MM.1S (cell line): ENCODE data around the gene ZNF441.

ENCODE experiments used
- DNase-seq: peaks from one replicate; pipeline ENCODE4 v3.0.0-alpha.2; 2015
- H2AFZ ChIP-seq: fragments of 300-600 bp; sonication (generic); 2 replicates; pipeline ENCODE4 v1.6.0; 2016; ENCODE audit warnings: antibody characterized with exemption, low read length
- H3F3A ChIP-seq: fragments of 300-600 bp; sonication (generic); 2 replicates; pipeline ENCODE4 v1.6.1; 2016; ENCODE audit warnings: mild to moderate bottlenecking, antibody characterized with exemption, low read length, moderate library complexity, mixed read lengths; ENCODE audit not compliant: insufficient read depth
- H3K27ac ChIP-seq: fragments of 300-600 bp; sonication (generic); 2 replicates; pipeline ENCODE4 v1.5.1; 2016; ENCODE audit warnings: mild to moderate bottlenecking, low read length
- H3K27me3 ChIP-seq: fragments of 300-600 bp; sonication (generic); replicated peaks from 2 replicates; pipeline ENCODE4 v1.6.0; 2016; ENCODE audit warnings: low read length; ENCODE audit not compliant: insufficient read depth
- H3K36me3 ChIP-seq: fragments of 300-600 bp; sonication (generic); replicated peaks from 2 replicates; pipeline ENCODE4 v1.6.1; 2016; ENCODE audit warnings: mild to moderate bottlenecking, low read length, mixed read lengths; ENCODE audit not compliant: insufficient read depth
- H3K4me1 ChIP-seq: fragments of 300-600 bp; sonication (generic); 2 replicates; pipeline ENCODE4 v1.6.1; 2016; ENCODE audit warnings: low read length, mixed read lengths
- H3K4me2 ChIP-seq: fragments of 300-600 bp; sonication (generic); 2 replicates; pipeline ENCODE4 v1.6.0; 2016; ENCODE audit warnings: low read depth, low read length
- H3K4me3 ChIP-seq: fragments of 300-600 bp; sonication (generic); 2 replicates; pipeline ENCODE4 v1.5.1; 2016; ENCODE audit warnings: low read length, mixed read lengths
- H3K79me2 ChIP-seq: fragments of 300-600 bp; sonication (generic); 2 replicates; pipeline ENCODE4 v1.6.1; 2016; ENCODE audit warnings: mixed run types, low read length, mixed read lengths
- H3K9ac ChIP-seq: fragments of 300-600 bp; sonication (generic); 2 replicates; pipeline ENCODE4 v1.6.1; 2016; ENCODE audit warnings: low read length, mixed read lengths
- H3K9me2 ChIP-seq: fragments of 300-600 bp; sonication (generic); replicated peaks from 2 replicates; pipeline ENCODE4 v1.6.1; 2016; ENCODE audit warnings: mild to moderate bottlenecking, low read length, mixed read lengths; ENCODE audit not compliant: insufficient read depth
- H3K9me3 ChIP-seq: fragments of 300-600 bp; sonication (generic); replicated peaks from 2 replicates; pipeline ENCODE4 v1.6.1; 2016; ENCODE audit warnings: mild to moderate bottlenecking, low read length, mixed read lengths; ENCODE audit not compliant: insufficient read depth
- H4K20me1 ChIP-seq: fragments of 300-600 bp; sonication (generic); 2 replicates; pipeline ENCODE4 v1.6.1; 2016; ENCODE audit warnings: mild to moderate bottlenecking, low read length, moderate library complexity, mixed read lengths; ENCODE audit not compliant: insufficient read depth
- CTCF ChIP-seq: fragments of 300-600 bp; sonication (generic); IDR thresholded peaks from 2 replicates; pipeline ENCODE4 v1.5.1; 2016; ENCODE audit warnings: antibody characterized with exemption, low read length, mixed read lengths
- EZH2 ChIP-seq: fragments of 300-600 bp; sonication (generic); optimal IDR thresholded peaks from 2 replicates; pipeline ENCODE3; 2017; ENCODE audit warnings: low read depth, mild to moderate bottlenecking, antibody characterized with exemption, low read length, mixed read lengths
- EZH2phosphoT487 ChIP-seq: fragments of 300-600 bp; sonication (generic); IDR thresholded peaks from 2 replicates; pipeline ENCODE4 v1.6.1; 2018; ENCODE audit warnings: antibody characterized with exemption, low read length

Gene ZNF441

GRCh38 chr19:11729586-11729985 is 37.2 kb upstream of the ZNF441 start:
- H3K36me3 ChIP-seq = 0 out of 2 replicates have a peak, but pooled peaks cover 3% of the 10 kb centered on the region
- peaks cover 3% of the 10 kb centered on the region; the same call in 1 of the 2 replicates for H3K79me2 ChIP-seq
- H3K9me2 ChIP-seq = no peaks in the 10 kb centered on the region
- H3K27ac ChIP-seq = no peak overlapping the region
- H3K4me1 ChIP-seq = no peaks in the 10 kb centered on the region
- no peak overlapping the region for H2AFZ ChIP-seq
- no peak for DNase-seq
- no peak overlapping the region for H3K4me2 ChIP-seq
- no peak overlapping the region for H3K9ac ChIP-seq
- no peak overlapping the region for H3K4me3 ChIP-seq
- H3F3A ChIP-seq = no peaks in the 10 kb centered on the region
- H3K9me3 ChIP-seq = no peaks in the 10 kb centered on the region
- H3K27me3 ChIP-seq = no peaks in the 10 kb centered on the region
- H4K20me1 ChIP-seq = no peaks in the 10 kb centered on the region
- TF ChIP-seq CTCF (no peak), EZH2phosphoT487 (no peak), EZH2 (no peak)

- Histone ChIP-seq H3K79me2 (peaks cover 23% of the 10 kb centered on the region), H2AFZ (no peak overlapping the region), H3K4me2 (no peak overlapping the region), H3K9me2 (no peaks in the 10 kb centered on the region), H3K27me3 (no peaks in the 10 kb centered on the region), H3K27ac (no peak overlapping the region), H3K9me3 (no peaks in the 10 kb centered on the region), H3K36me3 (no peaks in the 10 kb centered on the region), H3F3A (no peaks in the 10 kb centered on the region), H3K4me1 (peaks cover 6% of the 10 kb centered on the region; the same call in 1 of the 2 replicates), H4K20me1 (no peaks in the 10 kb centered on the region), H3K9ac (no peak overlapping the region), H3K4me3 (no peak overlapping the region)
- no peak for TF ChIP-seq EZH2phosphoT487
- no peak for TF ChIP-seq CTCF
- TF ChIP-seq EZH2 = no peak
- DNase-seq = no peak
Observed at GRCh38 chr19:11735375-11735774, 31.4 kb upstream of the ZNF441 start.

- Histone ChIP-seq H3K9ac (no peak overlapping the region), H3K4me1 (peaks cover 6% of the 10 kb centered on the region; the same call in 1 of the 2 replicates), H3F3A (no peaks in the 10 kb centered on the region), H3K9me3 (no peaks in the 10 kb centered on the region), H3K27me3 (no peaks in the 10 kb centered on the region), H3K79me2 (peaks cover 23% of the 10 kb centered on the region), H2AFZ (no peak overlapping the region), H3K4me3 (no peak overlapping the region), H4K20me1 (no peaks in the 10 kb centered on the region), H3K36me3 (no peaks in the 10 kb centered on the region), H3K27ac (no peak overlapping the region), H3K9me2 (no peaks in the 10 kb centered on the region), H3K4me2 (no peak overlapping the region)
- TF ChIP-seq CTCF (no peak), EZH2phosphoT487 (no peak)
- no peak for DNase-seq
Observed at GRCh38 chr19:11736696-11737095, 30.1 kb upstream of the ZNF441 start.
